Dedifferentiated amniotic fluid mesenchymal stem cell (primary cell): ENCODE results near the gene CD38.
"Not testable (repeated sequence)": the region's sequence is repeated elsewhere in the genome, so short reads cannot be mapped to it uniquely, and the experiment has no call there.

Experiments used
- DNase-seq: peaks from one replicate; pipeline ENCODE4 v3.0.0-alpha.2; 2016; ENCODE audit errors: extremely low spot score

Gene CD38

DNA sequence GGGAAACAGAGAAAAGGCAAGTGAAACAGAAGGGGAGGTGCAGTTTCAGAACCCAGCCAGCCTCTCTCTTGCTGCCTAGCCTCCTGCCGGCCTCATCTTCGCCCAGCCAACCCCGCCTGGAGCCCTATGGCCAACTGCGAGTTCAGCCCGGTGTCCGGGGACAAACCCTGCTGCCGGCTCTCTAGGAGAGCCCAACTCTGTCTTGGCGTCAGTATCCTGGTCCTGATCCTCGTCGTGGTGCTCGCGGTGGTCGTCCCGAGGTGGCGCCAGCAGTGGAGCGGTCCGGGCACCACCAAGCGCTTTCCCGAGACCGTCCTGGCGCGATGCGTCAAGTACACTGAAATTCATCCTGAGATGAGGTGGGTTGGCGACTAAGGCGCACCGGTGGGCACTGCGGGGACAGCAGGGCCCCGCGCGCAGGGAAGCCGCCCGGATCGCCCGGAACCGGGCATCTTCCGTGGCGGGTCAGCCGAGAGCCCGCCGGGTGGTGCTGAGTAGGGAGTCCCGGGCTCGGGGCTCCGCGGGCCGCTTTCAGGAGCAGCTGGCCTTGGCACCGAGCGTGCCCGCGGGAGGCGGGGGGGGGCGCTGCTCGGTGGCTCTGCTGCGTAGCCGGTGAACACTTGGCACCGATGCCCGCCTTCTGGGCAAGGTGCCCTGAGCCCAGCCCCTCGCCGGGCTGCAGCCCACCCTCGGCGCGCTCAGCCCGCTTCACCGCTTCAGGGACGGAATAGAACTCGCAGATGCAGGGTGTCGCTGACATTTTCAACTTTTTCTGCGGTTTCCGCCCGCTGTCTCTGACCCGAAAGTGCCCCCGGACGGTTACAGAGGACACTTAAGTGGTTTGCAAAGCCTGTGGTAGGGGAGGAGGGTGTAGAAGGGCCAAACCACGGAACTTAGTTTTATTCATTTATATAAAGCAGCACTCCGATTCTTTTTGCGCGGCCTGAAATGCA, at the start of gene CD38:
CD38 (plus strand) TSS at position 40 of the 953 bp plus-strand sequence; CDS start at position 127, 87 bp downstream.
- no peak for DNase-seq

DNA sequence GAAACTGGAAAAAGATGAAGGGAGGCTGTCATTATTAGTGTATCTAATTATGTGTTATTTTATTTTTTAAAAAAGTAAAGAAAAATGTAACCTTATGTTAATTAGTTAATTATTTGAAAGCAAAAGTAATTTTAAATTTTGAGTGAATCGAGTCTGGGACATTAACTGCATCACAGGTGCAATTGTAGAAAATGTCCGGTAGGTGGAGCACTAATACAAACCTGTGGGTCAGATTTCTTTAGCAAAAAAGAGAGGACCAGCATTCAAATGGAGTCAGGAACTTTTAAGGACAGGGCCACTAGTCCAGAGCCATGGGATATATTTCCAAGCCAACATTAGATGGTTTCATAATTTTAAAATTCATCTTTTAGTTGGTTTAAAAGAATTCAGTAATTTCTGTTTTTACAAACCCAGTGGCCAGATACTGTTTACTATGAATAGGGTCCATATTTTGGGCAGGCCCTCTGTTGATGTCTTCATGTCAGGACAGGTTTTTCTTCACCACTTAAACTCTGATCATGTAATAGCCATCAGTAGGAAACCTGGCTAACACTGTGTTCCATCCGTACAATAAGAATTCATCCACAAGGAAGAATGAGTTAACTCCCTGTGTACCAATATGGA, 48.1 kb upstream of the CD38 start:
- peak; percentile 57 for DNase-seq

DNA sequence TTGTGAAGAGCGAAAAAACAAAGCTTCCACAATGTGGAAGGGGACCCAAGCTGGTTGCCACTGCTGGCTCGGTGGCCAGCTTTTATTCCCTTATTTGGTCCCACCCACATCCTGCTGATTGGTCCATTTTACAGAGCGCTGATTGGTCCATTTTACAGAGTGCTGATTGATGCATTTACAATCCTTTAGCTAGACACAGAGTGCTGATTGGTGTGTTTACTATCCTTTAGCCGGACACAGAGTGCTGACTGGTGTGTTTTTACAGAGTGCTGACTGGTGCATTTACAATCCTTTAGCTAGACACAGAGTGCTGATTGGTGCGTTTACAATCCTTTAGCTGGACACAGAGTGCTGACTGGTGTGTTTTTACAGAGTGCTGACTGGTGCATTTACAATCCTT, 45.1 kb upstream of the CD38 start:
- not testable (repeated sequence) for DNase-seq

DNA sequence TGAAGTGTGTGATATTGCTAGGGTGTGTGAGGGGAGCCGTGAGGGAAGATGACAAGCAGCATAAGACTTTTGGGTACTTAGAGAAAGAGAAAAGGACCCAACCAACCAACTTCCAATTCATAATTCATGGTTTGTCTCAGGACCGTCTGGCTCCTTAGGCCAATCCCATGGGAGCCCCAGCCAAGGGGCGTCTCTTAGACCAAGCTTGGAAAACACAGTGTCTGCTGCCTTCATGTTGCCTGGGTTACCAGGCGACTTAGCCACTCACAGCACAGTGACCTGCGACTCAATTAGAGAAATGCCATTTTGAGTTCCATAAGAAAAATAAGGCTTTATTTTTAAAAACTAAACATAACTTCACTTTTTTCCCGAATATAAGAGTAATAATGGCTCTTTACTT, 42.6 kb upstream of the CD38 start:
- no peak for DNase-seq

DNA sequence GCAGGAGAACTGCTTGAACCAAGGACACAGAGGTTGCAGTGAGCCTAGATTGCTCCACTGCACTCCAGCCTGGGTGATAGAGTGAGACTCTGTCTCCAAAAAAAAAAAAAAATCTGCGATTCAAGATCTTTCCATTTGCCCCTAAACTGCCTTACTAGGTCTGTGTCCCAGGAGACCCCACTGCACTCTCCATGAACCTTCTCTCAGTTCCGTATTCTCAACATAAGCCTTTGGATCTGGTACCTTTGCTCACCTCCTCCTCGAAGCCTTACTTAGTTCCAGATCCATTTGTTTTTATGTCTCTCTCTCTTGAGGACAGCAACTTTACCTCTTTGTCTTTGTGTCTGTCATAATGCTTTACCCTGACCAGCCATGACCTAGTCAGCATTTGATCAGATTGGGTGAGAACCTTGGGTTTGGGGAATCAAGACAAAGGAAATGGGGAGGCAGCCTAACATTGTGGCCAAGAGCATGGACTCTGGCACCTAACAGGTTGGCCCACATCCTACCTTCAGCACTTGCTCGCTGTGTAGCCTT, 41.5 kb upstream of the CD38 start:
- no peak for DNase-seq

DNA sequence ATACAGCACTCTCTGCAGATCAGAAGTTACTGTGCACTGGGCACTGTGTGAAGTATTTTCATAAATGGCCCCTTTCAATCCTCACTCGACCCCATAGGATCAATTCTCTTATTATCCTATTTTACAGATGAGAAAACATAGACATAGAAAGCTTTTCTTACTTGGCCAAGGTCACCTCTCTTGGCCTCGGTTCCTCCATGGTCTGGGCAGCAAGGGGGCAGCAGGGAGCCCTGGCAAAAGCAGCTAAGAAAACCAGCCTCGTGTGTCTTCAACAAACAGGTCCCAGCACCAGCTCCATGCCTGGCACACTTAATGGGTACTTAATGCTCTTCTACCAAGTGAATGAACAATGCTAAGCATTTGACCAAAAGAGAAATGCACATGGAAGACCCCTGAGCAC, 40.9 kb upstream of the CD38 start:
- no peak for DNase-seq

DNA sequence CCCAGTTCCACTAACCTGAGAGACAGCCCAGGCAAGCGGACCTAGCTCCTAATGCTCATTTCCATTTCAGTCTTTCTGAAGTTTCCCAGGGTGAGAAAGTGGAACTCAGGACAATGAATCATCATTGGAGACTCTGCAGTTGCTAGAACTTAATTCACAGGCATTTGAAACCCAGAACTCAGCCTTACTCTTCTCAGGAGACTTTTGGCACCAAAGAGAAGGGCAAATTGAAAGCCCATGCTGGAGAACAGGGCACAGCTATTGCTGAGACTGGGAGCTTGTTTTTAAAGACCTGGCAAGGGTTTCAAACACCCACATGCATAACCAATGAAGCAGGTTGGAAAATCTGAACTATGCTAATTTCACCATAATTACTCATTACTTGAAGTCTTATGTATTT, 39.3 kb upstream of the CD38 start:
- DNase-seq = no peak

DNA sequence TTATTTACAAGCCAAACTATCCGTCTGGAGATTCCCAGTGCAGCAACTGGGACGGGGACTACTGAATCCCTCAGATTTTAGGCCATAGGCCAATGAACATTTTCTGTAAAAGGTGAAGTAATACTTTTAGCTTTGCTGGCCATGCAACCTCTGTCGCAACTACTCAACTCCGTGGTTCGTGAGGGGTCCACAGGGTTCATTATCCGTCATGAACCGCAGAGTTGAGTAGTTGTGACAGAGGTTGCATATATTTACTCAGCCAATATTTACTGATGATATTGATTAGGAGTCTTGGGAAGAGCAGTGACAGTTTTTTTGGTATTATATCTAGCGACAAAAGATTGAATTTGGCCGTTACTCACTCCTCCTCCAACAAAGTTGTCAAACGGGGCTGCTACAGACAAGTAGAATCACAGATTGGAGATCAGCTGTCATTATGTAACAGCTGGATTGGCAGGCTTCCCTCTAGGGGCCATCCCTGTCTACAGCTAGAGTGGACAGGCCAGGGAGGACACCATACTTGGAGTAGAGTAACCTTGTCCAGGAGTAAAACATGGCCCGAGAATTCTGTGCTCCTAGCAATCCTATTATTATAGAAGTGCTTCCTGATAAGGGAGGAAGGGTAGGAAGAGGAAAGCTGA, 37.2 kb upstream of the CD38 start:
- no peak for DNase-seq

DNA sequence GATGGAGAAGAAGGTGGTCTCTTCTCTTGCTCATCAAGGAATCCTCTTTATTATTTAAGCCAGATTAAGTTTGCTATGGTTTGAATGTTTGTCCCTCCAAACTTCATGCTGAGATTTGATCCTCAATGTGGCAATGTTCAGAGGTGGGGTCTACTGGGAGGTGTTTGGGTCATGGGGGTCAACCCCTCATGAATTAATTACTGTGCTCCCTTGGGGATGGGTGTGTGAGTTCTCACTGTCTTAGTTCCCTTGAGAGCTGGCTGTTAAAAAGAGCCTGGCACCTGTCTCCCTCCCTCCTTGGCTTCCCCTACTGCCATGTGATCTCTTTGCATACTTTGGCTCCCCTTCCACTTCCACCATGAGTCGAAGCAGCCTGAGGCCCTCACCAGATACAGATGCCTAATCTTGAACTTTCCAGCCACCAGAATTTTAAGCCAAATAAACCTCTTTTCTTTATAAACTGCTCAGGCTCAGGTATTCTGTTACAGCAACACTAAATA, 36.0 kb upstream of the CD38 start:
- DNase-seq = no peak

DNA sequence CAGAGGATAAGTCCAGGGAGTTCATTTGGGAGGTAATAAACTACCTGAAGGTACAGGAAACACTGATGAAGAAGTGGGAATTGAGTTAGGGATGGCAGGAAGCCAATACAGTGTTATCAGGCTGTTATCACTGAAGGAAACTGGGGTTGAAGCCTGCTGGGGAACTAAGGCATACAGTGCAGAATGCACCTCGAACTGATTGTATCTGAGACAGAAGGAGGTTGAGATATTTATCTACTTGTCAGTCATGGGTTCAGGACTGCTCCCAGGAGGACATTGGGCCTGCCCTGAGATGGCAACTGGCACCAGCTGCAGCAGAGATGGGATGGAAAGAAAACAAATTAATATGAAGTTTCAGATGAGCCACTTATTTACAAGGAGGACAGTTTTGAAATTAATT, 35.5 kb upstream of the CD38 start:
- no peak for DNase-seq

DNA sequence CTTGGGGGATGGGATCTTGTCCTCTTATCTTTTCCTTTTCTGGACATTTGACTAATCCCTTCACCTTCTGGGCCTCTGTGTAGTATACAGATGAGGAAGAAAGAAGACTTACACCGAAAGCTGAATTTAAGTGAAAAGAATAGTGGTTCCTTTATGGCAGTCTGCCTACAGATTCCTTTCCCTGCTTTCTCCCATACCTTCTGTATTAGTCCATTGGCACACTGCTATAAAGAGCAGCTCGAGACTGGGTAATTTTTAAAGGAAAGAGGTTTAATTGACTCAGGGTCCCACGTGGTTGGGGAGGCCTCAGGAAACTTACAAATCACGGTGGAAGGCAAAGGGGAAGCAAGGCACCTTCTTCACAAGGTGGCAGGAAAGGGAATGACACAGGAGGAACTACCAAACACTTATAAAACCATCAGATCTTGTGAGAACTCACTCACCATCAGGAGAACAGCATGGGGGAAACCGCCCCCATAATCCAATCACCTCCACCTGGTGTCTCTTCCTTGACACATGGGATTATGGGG, 34.0 kb upstream of the CD38 start:
- no peak for DNase-seq

DNA sequence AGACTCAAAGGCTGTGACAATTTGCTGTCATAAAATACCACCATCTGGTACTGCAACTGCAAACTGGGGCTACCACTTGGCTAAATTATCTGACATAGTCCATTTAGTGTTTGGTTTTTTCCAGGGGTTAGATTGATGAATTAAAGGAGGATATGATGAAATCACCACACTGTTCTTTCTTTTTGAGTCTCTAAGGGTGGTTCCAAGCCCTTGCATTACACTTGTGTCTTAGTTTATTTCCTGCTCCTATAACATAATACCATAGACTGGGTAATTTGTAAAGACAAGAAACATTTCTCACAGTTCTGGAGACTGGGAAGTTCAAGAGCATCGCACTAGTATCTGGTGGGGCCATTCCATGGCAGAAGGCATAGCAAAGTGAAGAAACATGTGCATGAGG, 32.0 kb upstream of the CD38 start:
- DNase-seq = no peak

DNA sequence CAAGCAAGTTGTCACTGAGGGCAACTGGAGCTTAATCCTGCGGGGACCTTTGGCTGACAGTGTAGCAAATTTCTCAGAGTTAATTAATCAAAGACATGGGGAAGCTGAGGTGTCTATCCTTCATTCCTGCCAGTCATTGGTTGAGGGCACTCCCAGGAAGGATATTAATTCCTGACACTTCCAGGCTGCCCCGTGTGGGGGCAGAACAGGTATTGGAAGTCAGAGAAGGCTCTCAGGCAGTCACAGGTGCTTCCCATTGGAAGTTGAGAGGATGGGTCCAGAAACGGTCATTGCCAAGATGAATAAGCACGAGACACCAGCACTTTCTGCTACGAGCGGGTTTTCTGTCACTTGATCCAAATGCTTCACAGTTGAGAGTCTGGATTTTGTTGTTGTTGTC, 29.1 kb upstream of the CD38 start:
- DNase-seq = no peak

DNA sequence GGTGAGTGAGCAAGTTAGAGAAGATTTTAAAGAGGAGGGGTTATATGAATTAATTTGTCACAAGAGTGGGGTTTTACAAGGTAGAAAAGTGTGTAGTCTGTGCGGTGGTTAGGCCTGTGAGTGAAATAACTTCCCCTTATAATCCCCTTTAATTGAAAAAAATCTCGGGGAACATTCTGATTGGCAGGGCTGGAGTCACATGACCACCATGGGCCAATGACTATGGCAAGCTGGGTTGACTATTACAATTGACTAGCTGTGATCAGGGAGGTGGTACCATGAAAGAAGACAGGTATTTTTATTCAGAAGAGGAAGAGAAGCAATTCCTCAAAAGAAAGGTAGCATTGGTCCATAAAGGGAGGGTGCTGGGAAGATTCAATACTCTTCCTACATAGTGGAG, 27.0 kb upstream of the CD38 start:
- DNase-seq = no peak

DNA sequence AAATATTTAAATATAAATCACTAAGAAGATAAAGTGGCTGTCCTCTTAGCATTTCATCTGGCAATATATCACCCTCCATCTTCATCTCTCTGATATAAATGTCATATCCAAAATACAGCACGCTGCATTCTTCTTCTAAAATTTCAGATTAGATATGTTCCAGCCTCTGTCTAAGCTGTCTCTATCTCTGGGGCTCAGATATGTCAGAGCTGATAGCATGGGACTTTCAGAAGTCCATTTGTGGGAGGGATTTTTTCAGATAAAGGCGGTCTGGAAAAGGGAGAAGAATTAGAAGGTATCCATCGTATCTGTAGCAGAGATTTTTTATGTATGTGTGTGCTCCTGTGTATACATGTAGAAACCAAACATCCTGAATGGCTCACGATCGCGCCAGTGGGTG, 25.0 kb upstream of the CD38 start:
- DNase-seq = no peak

DNA sequence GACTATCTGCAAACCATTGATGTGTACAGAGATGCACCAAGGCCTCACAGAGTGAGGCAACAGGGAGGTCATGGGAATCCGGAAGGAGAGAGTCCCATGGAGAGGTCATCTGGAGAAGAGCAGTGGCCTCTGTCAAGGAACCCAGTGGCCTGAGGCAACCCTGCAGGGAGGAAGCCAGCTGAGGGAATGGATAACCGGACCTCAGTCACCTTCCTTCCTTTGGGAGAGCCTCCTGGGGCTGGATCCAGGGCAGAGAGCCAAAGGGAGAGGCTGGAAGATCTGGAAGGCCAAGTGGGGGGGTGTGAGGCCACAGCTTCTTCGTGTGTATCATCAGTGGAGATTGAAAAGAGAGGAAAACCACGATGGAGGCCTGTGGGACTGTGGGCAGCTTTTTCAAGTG, 24.3 kb upstream of the CD38 start:
- no peak for DNase-seq

DNA sequence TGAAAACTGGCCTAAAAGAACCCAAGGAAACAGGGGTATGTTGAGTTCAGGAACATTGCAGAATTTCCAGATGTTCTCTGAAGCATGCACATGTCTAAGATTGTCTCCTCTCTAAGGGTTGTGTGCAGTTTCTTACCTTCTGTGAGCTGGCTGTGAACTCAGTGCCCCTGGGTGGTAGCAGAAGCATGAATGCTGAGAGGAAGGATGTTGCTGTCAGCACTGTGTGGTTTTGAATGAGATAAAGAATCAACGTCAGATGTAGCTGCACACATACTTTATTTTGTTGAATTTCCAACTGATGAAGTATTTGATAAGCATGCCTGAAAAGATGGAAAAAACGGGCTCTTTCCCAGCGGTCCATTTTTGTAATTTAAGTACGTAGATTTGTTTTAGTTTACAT, 23.8 kb upstream of the CD38 start:
- no peak for DNase-seq

DNA sequence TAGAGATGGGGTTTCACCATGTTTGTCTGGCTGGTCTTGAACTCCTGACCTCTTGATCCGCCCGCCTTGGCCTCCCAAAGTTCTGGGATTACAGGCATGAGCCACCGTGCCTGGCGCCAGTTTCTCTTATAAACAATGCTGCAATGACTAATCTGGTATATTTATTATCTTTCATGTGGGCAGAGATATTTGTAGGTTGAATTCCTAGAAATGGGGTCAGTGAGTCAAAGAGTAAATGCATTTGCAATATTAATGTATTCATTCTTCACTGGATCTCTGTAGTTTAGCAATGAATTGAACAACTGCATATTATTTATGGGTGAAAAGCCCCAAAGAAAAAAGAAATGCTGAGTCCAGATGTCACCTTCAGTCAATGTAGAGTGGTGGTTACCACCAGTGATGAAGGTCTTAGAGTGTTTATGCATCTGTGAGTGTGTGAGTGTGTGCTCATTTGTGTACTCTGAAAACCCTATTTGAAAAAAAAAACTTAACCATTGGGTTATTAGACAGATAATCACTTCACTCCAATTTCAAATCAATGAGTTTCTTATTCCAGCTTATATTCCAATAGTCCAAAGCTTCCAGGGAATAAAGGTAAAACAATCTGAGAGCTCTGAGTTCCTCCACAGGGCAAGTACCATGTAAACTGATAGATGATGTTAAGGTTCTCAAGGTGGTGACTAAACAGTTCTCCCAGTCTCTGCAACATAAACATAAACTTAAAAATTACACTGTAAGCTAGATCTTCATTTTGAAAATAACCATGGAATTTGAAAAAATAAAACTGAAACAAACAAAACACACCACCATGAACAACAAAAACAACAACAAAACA, 22.6 kb upstream of the CD38 start:
- DNase-seq = no peak

DNA sequence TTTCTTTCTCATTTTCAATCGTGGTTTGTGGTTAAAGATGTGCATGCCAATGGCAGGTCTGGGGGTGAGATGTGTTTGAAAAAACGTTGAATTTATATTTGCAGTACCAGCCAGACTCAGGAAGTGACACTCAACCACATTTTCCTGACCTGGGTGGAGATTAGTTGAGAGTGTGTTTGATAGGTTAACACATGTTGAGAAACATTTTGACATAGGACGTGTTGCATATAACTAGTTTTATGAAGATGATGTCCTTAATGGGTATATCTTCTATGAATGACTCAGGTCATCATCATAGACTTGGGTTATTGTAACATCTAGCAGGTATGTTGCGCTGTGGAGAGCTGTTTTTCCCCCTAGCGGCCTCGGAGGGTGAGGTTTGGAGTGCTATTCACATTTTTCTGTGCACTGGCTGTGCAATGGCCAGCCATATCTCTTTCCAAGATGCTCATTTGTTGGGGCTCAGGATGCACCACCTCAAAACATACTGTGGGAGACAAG, 21.7 kb upstream of the CD38 start:
- no peak for DNase-seq

DNA sequence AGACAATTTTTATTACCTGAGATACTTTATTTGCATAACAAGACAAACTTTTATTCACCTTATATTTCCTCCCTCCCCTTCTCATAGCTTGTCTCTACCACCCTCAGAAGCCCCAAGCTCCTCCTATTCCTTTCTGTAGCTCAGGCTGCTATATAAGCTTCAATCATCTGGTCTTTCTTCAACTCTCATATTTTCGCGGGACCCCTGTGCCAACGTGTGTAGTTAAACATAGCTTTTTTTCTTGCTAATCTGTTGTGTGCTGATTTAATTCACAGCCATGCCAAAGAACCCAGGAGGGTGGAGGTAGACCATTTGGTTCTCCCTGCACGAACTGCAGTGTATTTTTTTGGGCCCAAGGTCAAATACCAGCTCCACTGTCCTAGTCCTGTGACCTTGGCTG, 21.1 kb upstream of the CD38 start:
- no peak for DNase-seq

DNA sequence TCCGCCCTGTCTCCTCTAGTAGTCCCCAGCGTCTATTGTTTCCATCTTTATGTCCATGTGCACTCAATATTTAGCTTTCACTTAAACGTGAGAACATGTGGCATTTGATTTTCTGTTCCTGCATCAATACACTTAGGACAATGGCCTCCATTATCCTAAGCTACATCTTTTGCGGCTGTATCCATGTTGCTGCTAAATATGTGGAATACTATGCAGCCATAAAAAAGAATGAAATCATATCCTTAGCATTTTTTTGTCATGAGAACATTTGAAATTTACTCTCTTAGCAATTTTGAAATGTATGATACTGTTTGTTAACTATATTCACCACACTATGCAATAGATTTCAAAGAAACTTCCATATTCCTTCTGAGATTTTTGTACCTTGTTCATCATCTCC, 19.8 kb upstream of the CD38 start:
- DNase-seq = no peak
